Loucy (cell line): Measurements from ENCODE around the gene SLIT1.
A peak's percentile ranks its signal among the peaks of the same experiment; 100 is the strongest.

Experiments used
- H2AFZ ChIP-seq: fragments of 200-600 bp; sonication (generic); 2 replicates; pipeline ENCODE4 v1.6.0; 2016; ENCODE audit warnings: antibody characterized with exemption, mild to moderate bottlenecking, low read length, moderate library complexity
- H3F3A ChIP-seq: fragments of 200-600 bp; 2 replicates; pipeline ENCODE4 v1.6.0; 2016; ENCODE audit warnings: antibody characterized with exemption, low read depth, mild to moderate bottlenecking
- H3K27me3 ChIP-seq: fragments of 200-600 bp; sonication (generic); 2 replicates; pipeline ENCODE4 v1.6.1; 2014; ENCODE audit warnings: low read length, mild to moderate bottlenecking; ENCODE audit not compliant: insufficient read depth, poor library complexity, severe bottlenecking
- H3K36me3 ChIP-seq: fragments of 200-600 bp; sonication (generic); 2 replicates; pipeline ENCODE4 v1.6.1; 2016; ENCODE audit warnings: low read length; ENCODE audit not compliant: insufficient read depth
- H3K4me1 ChIP-seq: fragments of 200-600 bp; sonication (generic); 2 replicates; pipeline ENCODE4 v1.5.1; 2014; ENCODE audit warnings: low read length, mild to moderate bottlenecking; ENCODE audit not compliant: insufficient read depth, poor library complexity, severe bottlenecking
- H3K4me2 ChIP-seq: fragments of 200-600 bp; sonication (generic); 2 replicates; pipeline ENCODE4 v1.6.0; 2014; ENCODE audit warnings: antibody characterized with exemption, low read length, low read depth, mild to moderate bottlenecking; ENCODE audit not compliant: poor library complexity, severe bottlenecking
- H3K4me3 ChIP-seq: fragments of 200-600 bp; sonication (generic); 2 replicates; pipeline ENCODE4 v1.5.1; 2014; ENCODE audit warnings: low read length, mild to moderate bottlenecking, mixed read lengths; ENCODE audit not compliant: poor library complexity, severe bottlenecking
- H3K79me2 ChIP-seq: fragments of 200-600 bp; sonication (generic); 2 replicates; pipeline ENCODE4 v1.6.1; 2014; ENCODE audit warnings: low read length; ENCODE audit not compliant: insufficient read depth
- H3K9ac ChIP-seq: fragments of 200-600 bp; sonication (generic); 2 replicates; pipeline ENCODE4 v1.6.0; 2014; ENCODE audit warnings: mild to moderate bottlenecking, low read depth, low read length, moderate library complexity; ENCODE audit not compliant: poor library complexity, severe bottlenecking
- H3K9me2 ChIP-seq: fragments of 200-600 bp; sonication (generic); replicated peaks from 2 replicates; pipeline ENCODE4 v1.6.1; 2016; ENCODE audit warnings: low read depth, low read length, mixed read lengths
- H3K9me3 ChIP-seq: fragments of 200-600 bp; sonication (generic); 2 replicates; pipeline ENCODE4 v1.6.1; 2014; ENCODE audit warnings: mild to moderate bottlenecking, antibody characterized with exemption, low read length, low read depth; ENCODE audit not compliant: insufficient read depth
- H4K20me1 ChIP-seq: fragments of 200-600 bp; sonication (generic); 2 replicates; pipeline ENCODE4 v1.6.0; 2014; ENCODE audit warnings: antibody characterized with exemption, low read length, mild to moderate bottlenecking; ENCODE audit not compliant: insufficient read depth, poor library complexity, severe bottlenecking
- CTCF ChIP-seq: fragments of 200-600 bp; sonication (generic); conservative IDR thresholded peaks from 2 replicates; pipeline ENCODE4 v1.5.1; 2014; ENCODE audit warnings: mild to moderate bottlenecking, antibody characterized with exemption, low read length
- EZH2phosphoT487 ChIP-seq: fragments of 200-600 bp; IDR thresholded peaks from 2 replicates; pipeline ENCODE4 v1.6.1; 2018; ENCODE audit warnings: antibody characterized with exemption, mild to moderate bottlenecking, moderate library complexity, borderline replicate concordance

The SLIT1 gene

GRCh38 chr10:97002670-97003069 is 183.1 kb downstream of the SLIT1 start:
- no peak for TF ChIP-seq EZH2phosphoT487
- TF ChIP-seq CTCF: no peak
- Histone ChIP-seq H3K9me2 (no peaks in the 10 kb centered on the region), H3K4me1 (no peaks in the 10 kb centered on the region), H3K9ac (no peak overlapping the region), H3F3A (no peaks in the 10 kb centered on the region), H3K79me2 (no peaks in the 10 kb centered on the region), H2AFZ (no peak overlapping the region), H3K27me3 (no peaks in the 10 kb centered on the region), H3K4me3 (no peak overlapping the region), H3K36me3 (no peaks in the 10 kb centered on the region), H3K4me2 (no peak overlapping the region), H3K9me3 (peaks cover 10% of the 10 kb centered on the region), H4K20me1 (no peaks in the 10 kb centered on the region)

- no peak overlapping the region for H3K4me3 ChIP-seq
- H2AFZ ChIP-seq: no peak overlapping the region
- no peak overlapping the region for H3K4me2 ChIP-seq
- H3K9me3 ChIP-seq: no peaks in the 10 kb centered on the region
- TF ChIP-seq CTCF: no peak
- no peak for TF ChIP-seq EZH2phosphoT487
- no peaks in the 10 kb centered on the region for H4K20me1 ChIP-seq
- no peaks in the 10 kb centered on the region for H3K27me3 ChIP-seq
- no peaks in the 10 kb centered on the region for H3K79me2 ChIP-seq
- no peaks in the 10 kb centered on the region for H3K9me2 ChIP-seq
- H3K4me1 ChIP-seq: no peaks in the 10 kb centered on the region
- H3F3A ChIP-seq: no peaks in the 10 kb centered on the region
- H3K9ac ChIP-seq: no peak overlapping the region
- H3K36me3 ChIP-seq: no peaks in the 10 kb centered on the region
These were observed 184.4 kb downstream of the SLIT1 start for GRCh38 chr10:97001183-97001991.

- no peak overlapping the region for H3K4me2 ChIP-seq
- no peak overlapping the region for H2AFZ ChIP-seq
- peak; percentile 29 for TF ChIP-seq CTCF
- TF ChIP-seq EZH2phosphoT487: no peak
- H3F3A ChIP-seq: no peaks in the 10 kb centered on the region
- H3K36me3 ChIP-seq: no peaks in the 10 kb centered on the region
- no peaks in the 10 kb centered on the region for H3K79me2 ChIP-seq
- H4K20me1 ChIP-seq: no peaks in the 10 kb centered on the region
- H3K27me3 ChIP-seq: no peaks in the 10 kb centered on the region
- no peak overlapping the region for H3K9ac ChIP-seq
- no peak overlapping the region for H3K4me3 ChIP-seq
- H3K9me2 ChIP-seq: no peaks in the 10 kb centered on the region
- no peaks in the 10 kb centered on the region for H3K9me3 ChIP-seq
- H3K4me1 ChIP-seq: no peaks in the 10 kb centered on the region
These were observed 185.1 kb downstream of the SLIT1 start for GRCh38 chr10:97000487-97001182.
